H9 (cell line): Measurements from ENCODE around the gene RETN. TPM values are rescaled to one million over a fixed set of nuclear protein-coding genes. Genes with fewer than 3 reads are reported as not detected.

Experiments used
- DNase-seq: peaks from one replicate; pipeline ENCODE4 v3.0.0-alpha.2; 2017
- H2AFZ ChIP-seq: one replicate; pipeline ENCODE4 v1.6.1; 2013; ENCODE audit warnings: mild to moderate bottlenecking, low read length, control low read depth, moderate library complexity
- H2AK5ac ChIP-seq: 2 replicates; pipeline ENCODE4 v1.6.1; 2013; ENCODE audit warnings: low read length, control low read depth, mixed read lengths; ENCODE audit not compliant: insufficient read length
- H2BK120ac ChIP-seq: one replicate; pipeline ENCODE4 v1.6.1; 2013; ENCODE audit warnings: low read depth, mild to moderate bottlenecking, low read length, control low read depth, inconsistent platforms; ENCODE audit not compliant: poor library complexity, severe bottlenecking
- H2BK12ac ChIP-seq: 2 replicates; pipeline ENCODE4 v1.6.1; 2013; ENCODE audit warnings: low read length, control low read depth, mixed read lengths, low read depth; ENCODE audit not compliant: insufficient read length
- H2BK15ac ChIP-seq: 2 replicates; pipeline ENCODE4 v1.6.1; 2013; ENCODE audit warnings: low read depth, low read length, control low read depth
- H2BK20ac ChIP-seq: one replicate; pipeline ENCODE4 v1.6.1; 2013; ENCODE audit warnings: low read depth, mild to moderate bottlenecking, low read length, control low read depth, inconsistent platforms; ENCODE audit not compliant: poor library complexity, severe bottlenecking
- H2BK5ac ChIP-seq: 2 replicates; pipeline ENCODE4 v1.6.1; 2013; ENCODE audit warnings: low read length, control low read depth, mixed read lengths; ENCODE audit not compliant: insufficient read length
- H3K14ac ChIP-seq: 2 replicates; pipeline ENCODE4 v1.6.1; 2013; ENCODE audit warnings: low read length, control low read depth; ENCODE audit not compliant: insufficient read depth
- H3K18ac ChIP-seq: 2 replicates; pipeline ENCODE4 v1.6.1; 2013; ENCODE audit warnings: low read depth, mild to moderate bottlenecking, mixed read lengths, low read length, control low read depth; ENCODE audit not compliant: insufficient read length
- H3K23ac ChIP-seq: 2 replicates; pipeline ENCODE4 v1.6.1; 2013; ENCODE audit warnings: low read length, control low read depth, mixed read lengths, low read depth; ENCODE audit not compliant: insufficient read length
- H3K23me2 ChIP-seq: 2 replicates; pipeline ENCODE4 v1.6.1; 2013; ENCODE audit warnings: low read depth, mild to moderate bottlenecking, mixed read lengths, low read length, control low read depth; ENCODE audit not compliant: insufficient read length, poor library complexity, severe bottlenecking
- H3K27ac ChIP-seq: 2 replicates; pipeline ENCODE4 v1.5.1; 2013; ENCODE audit warnings: low read length, control low read depth, mixed read lengths, low read depth; ENCODE audit not compliant: insufficient read length
- H3K27me3 ChIP-seq: 2 replicates; pipeline ENCODE4 v1.6.1; 2013; ENCODE audit warnings: low read length, control low read depth, inconsistent platforms; ENCODE audit not compliant: insufficient read depth
- H3K4ac ChIP-seq: 2 replicates; pipeline ENCODE4 v1.6.1; 2013; ENCODE audit warnings: low read depth, mild to moderate bottlenecking, control low read depth, inconsistent platforms, low read length, moderate library complexity
- H3K4me1 ChIP-seq: 2 replicates; pipeline ENCODE4 v1.6.1; 2013; ENCODE audit warnings: low read length, control low read depth, inconsistent platforms; ENCODE audit not compliant: insufficient read depth
- H3K4me2 ChIP-seq: 2 replicates; pipeline ENCODE4 v1.6.1; 2013; ENCODE audit warnings: low read length, control low read depth, mixed read lengths; ENCODE audit not compliant: insufficient read length, insufficient read depth
- H3K56ac ChIP-seq: 2 replicates; pipeline ENCODE4 v1.6.1; 2013; ENCODE audit warnings: low read depth, mild to moderate bottlenecking, mixed read lengths, low read length, control low read depth; ENCODE audit not compliant: insufficient read length
- H3K79me1 ChIP-seq: 2 replicates; pipeline ENCODE4 v1.6.1; 2013; ENCODE audit warnings: low read depth, mild to moderate bottlenecking, moderate library complexity, low read length, control low read depth, inconsistent platforms; ENCODE audit not compliant: insufficient read depth, poor library complexity, severe bottlenecking
- H3K79me2 ChIP-seq: 2 replicates; pipeline ENCODE4 v1.6.1; 2013; ENCODE audit warnings: low read length, control low read depth, inconsistent platforms; ENCODE audit not compliant: insufficient read depth
- H3K9ac ChIP-seq: 2 replicates; pipeline ENCODE4 v1.6.1; 2013; ENCODE audit warnings: low read length, control low read depth, mixed read lengths; ENCODE audit not compliant: insufficient read length; ENCODE audit errors: extremely low read depth
- H3K9me3 ChIP-seq: one replicate; pipeline ENCODE4 v1.6.1; 2013; ENCODE audit warnings: low read depth, low read length, inconsistent platforms; ENCODE audit not compliant: control insufficient read depth
- H3T11ph ChIP-seq: one replicate; pipeline ENCODE4 v1.6.1; 2013; ENCODE audit warnings: mild to moderate bottlenecking, low read length, control low read depth, inconsistent platforms
- H4K20me1 ChIP-seq: one replicate; pipeline ENCODE4 v1.6.1; 2013; ENCODE audit not compliant: control insufficient read depth, insufficient read length, insufficient read depth
- H4K5ac ChIP-seq: 2 replicates; pipeline ENCODE4 v1.6.1; 2013; ENCODE audit warnings: low read depth, mild to moderate bottlenecking, mixed read lengths, low read length, control low read depth; ENCODE audit not compliant: insufficient read length
- H4K8ac ChIP-seq: replicated peaks from 2 replicates; pipeline ENCODE4 v1.6.1; 2013; ENCODE audit warnings: low read length, control low read depth, mixed read lengths, low read depth; ENCODE audit not compliant: insufficient read length
- H4K91ac ChIP-seq: 2 replicates; pipeline ENCODE4 v1.6.1; 2013; ENCODE audit warnings: low read depth, mild to moderate bottlenecking, moderate library complexity, mixed read lengths, low read length, control low read depth; ENCODE audit not compliant: insufficient read length
- H3K27ac Mint-ChIP-seq, 3 experiments: 2 replicates in 2 of 3; 3 replicates in 1 of 3; pipeline ENCODE4 v1.8.0; 2020 to 2021; ENCODE audit warnings: mixed read lengths in 3 of 3, mild to moderate bottlenecking in 1 of 3, moderate library complexity in 1 of 3
- H3K27me3 Mint-ChIP-seq: 2 replicates; pipeline ENCODE4 v1.8.0; 2021; ENCODE audit warnings: low read depth, mild to moderate bottlenecking, moderate library complexity, mixed read lengths
- H3K36me3 Mint-ChIP-seq, 3 experiments: 2 replicates in 2 of 3; 3 replicates in 1 of 3; pipeline ENCODE4 v1.8.0; 2020 to 2021; ENCODE audit warnings: low read depth in 3 of 3, mixed read lengths in 3 of 3; ENCODE audit not compliant: insufficient read depth in 1 of 3
- H3K4me1 Mint-ChIP-seq, 2 experiments: 2 replicates each; pipeline ENCODE4 v1.8.0; 2020; ENCODE audit warnings: mixed read lengths in 2 of 2
- H3K4me3 Mint-ChIP-seq, 2 experiments: 2 replicates in 1 of 2; 3 replicates in 1 of 2; pipeline ENCODE4 v1.8.0; 2020 to 2021; ENCODE audit warnings: mild to moderate bottlenecking in 2 of 2, mixed read lengths in 2 of 2, moderate library complexity in 1 of 2
- H3K9me3 Mint-ChIP-seq, 2 experiments: 2 replicates in 1 of 2; 3 replicates in 1 of 2; pipeline ENCODE4 v1.8.0; 2020; ENCODE audit warnings: mild to moderate bottlenecking in 2 of 2, mixed read lengths in 2 of 2, moderate library complexity in 1 of 2
- CTCF ChIP-seq: fragments of 200-600 bp; sonication (generic); conservative IDR thresholded peaks from 3 replicates; pipeline ENCODE4 v1.8.0; 2021; ENCODE audit warnings: antibody characterized with exemption, mild to moderate bottlenecking
- WGBS: extraction: QIAGEN DNeasy Blood & Tissue Kit; methylation state at CpG from one replicate; pipeline ENCODE4 v1.1.7; 2013; ENCODE audit warnings: missing lambda C conversion rate, low lambda C conversion rate, mixed read lengths; ENCODE audit not compliant: insufficient read length; ENCODE audit errors: extremely low coverage; 5-methylcytosine and 5-hydroxymethylcytosine counted together
- total RNA-seq: library from RNA; stranded (reverse); gene quantifications from 2 replicates; pipeline ENCODE4 v1.2.1, GENCODE V29; 2021

RETN gene
- total RNA-seq, 1 experiment from 2014 or later: not detected

DNA sequence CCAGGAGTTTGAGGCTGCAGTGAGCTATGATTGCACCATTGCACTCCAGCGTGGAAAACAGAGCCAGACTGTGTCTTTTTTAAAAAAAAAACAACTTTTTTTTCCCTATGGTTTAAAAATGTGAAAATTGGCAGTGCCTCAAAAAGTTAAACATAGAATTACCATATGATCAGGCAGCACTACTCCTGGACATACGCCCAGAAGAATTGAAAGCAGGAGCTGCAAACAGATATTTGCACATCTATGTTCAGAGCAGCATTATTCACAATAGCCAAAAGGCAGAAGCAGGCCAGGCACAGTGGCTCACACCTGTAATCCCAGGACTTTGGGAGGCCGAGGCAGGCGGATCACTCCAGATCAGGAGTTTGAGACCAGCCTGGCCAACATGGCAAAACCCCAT lies 3.8 kb upstream of the RETN start:
- H2BK120ac ChIP-seq: no peak overlapping the region
- Mint-ChIP-seq H3K27me3 (peaks cover 81% of the 10 kb centered on the region), H3K27ac (no peak overlapping the region), H3K36me3 (no peaks in the 10 kb centered on the region; a peak in 1 of 7 replicates), H3K9me3 (peaks cover 0 to 3% of the 10 kb centered on the region in 2 experiments; a peak in 1 of 5 replicates), H3K4me1 (peaks cover 0 to 7% of the 10 kb centered on the region in 2 experiments; a peak in 3 of 4 replicates), H3K4me3 (no peak overlapping the region)
- no peak for DNase-seq
- H3K4me2 ChIP-seq: no peak overlapping the region
- H3K23ac ChIP-seq: no peak overlapping the region
- H3K56ac ChIP-seq: no peak overlapping the region
- no peak overlapping the region for H2AFZ ChIP-seq
- H3K4me1 ChIP-seq: no peaks in the 10 kb centered on the region
- H2BK15ac ChIP-seq: no peak overlapping the region
- H3K23me2 ChIP-seq: peaks cover 6% of the 10 kb centered on the region
- TF ChIP-seq CTCF: no peak
- H4K20me1 ChIP-seq: no peaks in the 10 kb centered on the region
- H3K27me3 ChIP-seq: peaks cover 2% of the 10 kb centered on the region
- no peak overlapping the region for H2BK20ac ChIP-seq
- H2BK5ac ChIP-seq: no peak overlapping the region
- H4K8ac ChIP-seq: no peak overlapping the region
- H3K14ac ChIP-seq: no peak overlapping the region
- H3T11ph ChIP-seq: no peak overlapping the region
- H3K18ac ChIP-seq: no peak overlapping the region
- no peaks in the 10 kb centered on the region for H3K9me3 ChIP-seq
- no peaks in the 10 kb centered on the region for H3K79me2 ChIP-seq
- H3K9ac ChIP-seq: no peak overlapping the region
- no CpG with 5 or more reads among the region's 4 CpGs for WGBS
- H3K27ac ChIP-seq: no peak overlapping the region
- H4K5ac ChIP-seq: no peak overlapping the region
- no peak overlapping the region for H4K91ac ChIP-seq
- no peak overlapping the region for H3K4ac ChIP-seq
- H2BK12ac ChIP-seq: no peak overlapping the region
- H2AK5ac ChIP-seq: no peak overlapping the region
- H3K79me1 ChIP-seq: no peaks in the 10 kb centered on the region
